Measurements from ENCODE around the gene GDAP1L1.

- TF ChIP-seq, protein P1, sequence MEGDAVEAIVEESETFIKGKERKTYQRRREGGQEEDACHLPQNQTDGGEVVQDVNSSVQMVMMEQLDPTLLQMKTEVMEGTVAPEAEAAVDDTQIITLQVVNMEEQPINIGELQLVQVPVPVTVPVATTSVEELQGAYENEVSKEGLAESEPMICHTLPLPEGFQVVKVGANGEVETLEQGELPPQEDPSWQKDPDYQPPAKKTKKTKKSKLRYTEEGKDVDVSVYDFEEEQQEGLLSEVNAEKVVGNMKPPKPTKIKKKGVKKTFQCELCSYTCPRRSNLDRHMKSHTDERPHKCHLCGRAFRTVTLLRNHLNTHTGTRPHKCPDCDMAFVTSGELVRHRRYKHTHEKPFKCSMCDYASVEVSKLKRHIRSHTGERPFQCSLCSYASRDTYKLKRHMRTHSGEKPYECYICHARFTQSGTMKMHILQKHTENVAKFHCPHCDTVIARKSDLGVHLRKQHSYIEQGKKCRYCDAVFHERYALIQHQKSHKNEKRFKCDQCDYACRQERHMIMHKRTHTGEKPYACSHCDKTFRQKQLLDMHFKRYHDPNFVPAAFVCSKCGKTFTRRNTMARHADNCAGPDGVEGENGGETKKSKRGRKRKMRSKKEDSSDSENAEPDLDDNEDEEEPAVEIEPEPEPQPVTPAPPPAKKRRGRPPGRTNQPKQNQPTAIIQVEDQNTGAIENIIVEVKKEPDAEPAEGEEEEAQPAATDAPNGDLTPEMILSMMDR (IDR thresholded peaks at IDR 0.05): no peak
- no peak for TF ChIP-seq POLR2A (IDR thresholded peaks at IDR 0.05)
- no peak for TF ChIP-seq POLR2AphosphoS5 (IDR thresholded peaks at IDR 0.05; ENCODE audit: insufficient read depth in 1 of 2, low read depth in 1 of 2)
Measured at GRCh38 chr20:44296011-44296410, 48.9 kb downstream of the GDAP1L1 start.

Measured in vagina (tissue), 2 donors.